ENCODE measurements around the gene ME3. TPM values are rescaled to one million over a fixed set of nuclear protein-coding genes. Genes with fewer than 3 reads are reported as not detected.

Gene ME3
- total and polyA plus RNA-seq, 2 experiments from 2014 or later, result 7.5 to 10.9 TPM

GRCh38 chr11:86446924-86447285 lies 225.5 kb downstream of the ME3 start:
- no peak overlapping the region for H3K4me3 ChIP-seq
- H3K4me2 ChIP-seq (ENCODE audit: unreplicated experiment), result no peak overlapping the region
- WGBS, 2 experiments (ENCODE audit: low coverage in 1 of 2, low lambda C conversion rate in 2 of 2, missing lambda C conversion rate in 2 of 2), result 87 to 94% methylated on average over 10 to 12 of the region's 12 CpGs
- no peak overlapping the region for H3K27ac ChIP-seq
- no peaks in the 10 kb centered on the region for H3K4me1 ChIP-seq (ENCODE audit: insufficient read depth)
- no peaks in the 10 kb centered on the region for H3K9me2 ChIP-seq (ENCODE audit: insufficient read depth)
- H3K36me3 ChIP-seq (ENCODE audit: low read depth), result no peaks in the 10 kb centered on the region
- no peak for TF ChIP-seq EZH2phosphoT487 (IDR thresholded peaks at IDR 0.05; ENCODE audit: insufficient read depth, low read depth)
- no peak for TF ChIP-seq EZH2 (IDR thresholded peaks at IDR 0.05; ENCODE audit: insufficient read depth, poor library complexity, severe bottlenecking)
- H3K9me3 ChIP-seq (ENCODE audit: low read depth), result no peaks in the 10 kb centered on the region
- H3K9ac ChIP-seq, result no peak overlapping the region
- no peaks in the 10 kb centered on the region for H3K79me2 ChIP-seq (ENCODE audit: insufficient read depth)
- no peak for DNase-seq
- no peaks in the 10 kb centered on the region for H4K20me1 ChIP-seq (ENCODE audit: insufficient read depth)
- no peak overlapping the region for H2AFZ ChIP-seq
- H3F3A ChIP-seq (ENCODE audit: insufficient read depth), result no peaks in the 10 kb centered on the region
- in situ Hi-C loops (cut with MboI), result no loop called here
- no peaks in the 10 kb centered on the region for H3K27me3 ChIP-seq (replicated peaks; ENCODE audit: insufficient read depth)

- TF ChIP-seq EZH2 (IDR thresholded peaks at IDR 0.05; ENCODE audit: insufficient read depth, poor library complexity, severe bottlenecking), result no peak
- TF ChIP-seq EZH2phosphoT487 (IDR thresholded peaks at IDR 0.05; ENCODE audit: insufficient read depth, low read depth), result no peak
- no peaks in the 10 kb centered on the region for H3K36me3 ChIP-seq (ENCODE audit: low read depth)
- peaks cover 4% of the 10 kb centered on the region for H3F3A ChIP-seq (ENCODE audit: insufficient read depth)
- H3K4me2 ChIP-seq (ENCODE audit: unreplicated experiment), result no peak overlapping the region
- no peaks in the 10 kb centered on the region for H4K20me1 ChIP-seq (ENCODE audit: insufficient read depth)
- H3K79me2 ChIP-seq (ENCODE audit: insufficient read depth), result no peaks in the 10 kb centered on the region
- no peak overlapping the region for H3K9ac ChIP-seq
- H3K4me1 ChIP-seq (ENCODE audit: insufficient read depth), result 0 out of 2 replicates have a peak, but pooled peaks cover under 1% of the 10 kb centered on the region
- no peak for DNase-seq
- no peaks in the 10 kb centered on the region for H3K9me2 ChIP-seq (ENCODE audit: insufficient read depth)
- 88 to 92% methylated on average over 8 of the region's 8 CpGs for WGBS, 2 experiments (ENCODE audit: low coverage in 1 of 2, low lambda C conversion rate in 2 of 2, missing lambda C conversion rate in 2 of 2)
- no peak overlapping the region for H3K4me3 ChIP-seq
- no peak overlapping the region for H2AFZ ChIP-seq
- in situ Hi-C loops (cut with MboI), result no loop called here
- no peaks in the 10 kb centered on the region for H3K9me3 ChIP-seq (ENCODE audit: low read depth)
- H3K27ac ChIP-seq, result no peak overlapping the region
- no peaks in the 10 kb centered on the region for H3K27me3 ChIP-seq (replicated peaks; ENCODE audit: insufficient read depth)
Measured at GRCh38 chr11:86446163-86446923, 226.1 kb downstream of the ME3 start.

- no peaks in the 10 kb centered on the region for H3K9me3 ChIP-seq (ENCODE audit: low read depth)
- peaks cover 14% of the 10 kb centered on the region for H3K4me1 ChIP-seq (ENCODE audit: insufficient read depth)
- H3K4me2 ChIP-seq (ENCODE audit: unreplicated experiment), result no peak overlapping the region
- no peak overlapping the region for H3K9ac ChIP-seq
- no peaks in the 10 kb centered on the region for H3K79me2 ChIP-seq (ENCODE audit: insufficient read depth)
- H3K27me3 ChIP-seq (replicated peaks; ENCODE audit: insufficient read depth), result no peaks in the 10 kb centered on the region
- no peaks in the 10 kb centered on the region for H3K9me2 ChIP-seq (ENCODE audit: insufficient read depth)
- in situ Hi-C loops (cut with MboI), result no loop called here
- no peaks in the 10 kb centered on the region for H3K36me3 ChIP-seq (ENCODE audit: low read depth)
- whole genome bisulfite sequencing, 2 experiments (ENCODE audit: low coverage in 1 of 2, low lambda C conversion rate in 2 of 2, missing lambda C conversion rate in 2 of 2), result 65 to 74% methylated on average over 1 of the region's 1 CpG
- no peak overlapping the region for H3K4me3 ChIP-seq
- TF ChIP-seq EZH2phosphoT487 (IDR thresholded peaks at IDR 0.05; ENCODE audit: insufficient read depth, low read depth) (no peak), EZH2 (IDR thresholded peaks at IDR 0.05; ENCODE audit: insufficient read depth, poor library complexity, severe bottlenecking) (no peak)
- no peak for DNase-seq
- peaks cover 17% of the 10 kb centered on the region for H3F3A ChIP-seq (ENCODE audit: insufficient read depth)
- no peaks in the 10 kb centered on the region for H4K20me1 ChIP-seq (ENCODE audit: insufficient read depth)
- no peak overlapping the region for H2AFZ ChIP-seq
- no peak overlapping the region for H3K27ac ChIP-seq
Measured at GRCh38 chr11:86444981-86445380, 227.4 kb downstream of the ME3 start.

GRCh38 chr11:86443415-86443814 lies 229.0 kb downstream of the ME3 start:
- no peaks in the 10 kb centered on the region for H3K79me2 ChIP-seq (ENCODE audit: insufficient read depth)
- H3K9me2 ChIP-seq (ENCODE audit: insufficient read depth), result no peaks in the 10 kb centered on the region
- H3K9me3 ChIP-seq (ENCODE audit: low read depth), result no peaks in the 10 kb centered on the region
- peaks cover 25% of the 10 kb centered on the region for H3F3A ChIP-seq (ENCODE audit: insufficient read depth)
- H3K9ac ChIP-seq, result no peak overlapping the region
- WGBS, 2 experiments (ENCODE audit: low coverage in 1 of 2, low lambda C conversion rate in 2 of 2, missing lambda C conversion rate in 2 of 2), result 0% methylated on average over 1 of the region's 1 CpG
- H3K4me3 ChIP-seq, result no peak overlapping the region
- peaks cover 17% of the 10 kb centered on the region for H3K4me1 ChIP-seq (ENCODE audit: insufficient read depth)
- H4K20me1 ChIP-seq (ENCODE audit: insufficient read depth), result no peaks in the 10 kb centered on the region
- no peak overlapping the region for H3K4me2 ChIP-seq (ENCODE audit: unreplicated experiment)
- no peak overlapping the region for H2AFZ ChIP-seq
- TF ChIP-seq EZH2phosphoT487 (IDR thresholded peaks at IDR 0.05; ENCODE audit: insufficient read depth, low read depth), result no peak
- no peak for TF ChIP-seq EZH2 (IDR thresholded peaks at IDR 0.05; ENCODE audit: insufficient read depth, poor library complexity, severe bottlenecking)
- in situ Hi-C loops (cut with MboI), result no loop called here
- H3K27ac ChIP-seq, result no peak overlapping the region
- H3K36me3 ChIP-seq (ENCODE audit: low read depth), result no peaks in the 10 kb centered on the region
- DNase-seq, result no peak
- no peaks in the 10 kb centered on the region for H3K27me3 ChIP-seq (replicated peaks; ENCODE audit: insufficient read depth)

All from GM23248 (cell line).